ENCODE results near the gene CACNA1E. TPM values are rescaled to one million over a fixed set of nuclear protein-coding genes. Genes with fewer than 3 reads are reported as not detected.

The CACNA1E gene
- total RNA-seq, 1 donor from 2014 or later: 2.1 TPM

GRCh38 chr1:181490276-181490675 lies 7.0 kb downstream of the CACNA1E start:
- no peak for TF ChIP-seq CTCF (conservative IDR thresholded peaks at IDR 0.05)
- Mint-ChIP-seq H3K27ac (no peak overlapping the region), H3K4me3 (no peak overlapping the region), H3K4me1 (ENCODE audit: unreplicated experiment) (peaks cover 5% of the 10 kb centered on the region), H3K36me3 (no peaks in the 10 kb centered on the region), H3K9me3 (no peaks in the 10 kb centered on the region), H3K27me3 (peaks cover 83% of the 10 kb centered on the region)
- no peak for DNase-seq (ENCODE audit: extremely low spot score, unreplicated experiment)

- Mint-ChIP-seq H3K4me1 (ENCODE audit: unreplicated experiment) (no peaks in the 10 kb centered on the region), H3K9me3 (no peaks in the 10 kb centered on the region), H3K27ac (no peak overlapping the region), H3K27me3 (peaks cover 77% of the 10 kb centered on the region), H3K36me3 (no peaks in the 10 kb centered on the region), H3K4me3 (no peak overlapping the region)
- TF ChIP-seq CTCF (conservative IDR thresholded peaks at IDR 0.05): no peak
- no peak for DNase-seq (ENCODE audit: extremely low spot score, unreplicated experiment)
Observed at GRCh38 chr1:181490740-181491712, 7.7 kb downstream of the CACNA1E start.

- H3K36me3 Mint-ChIP-seq: no peaks in the 10 kb centered on the region
- H3K4me3 Mint-ChIP-seq: no peak overlapping the region
- H3K27ac Mint-ChIP-seq: no peak overlapping the region
- peaks cover 75% of the 10 kb centered on the region for H3K27me3 Mint-ChIP-seq
- H3K4me1 Mint-ChIP-seq (ENCODE audit: unreplicated experiment): no peaks in the 10 kb centered on the region
- H3K9me3 Mint-ChIP-seq: no peaks in the 10 kb centered on the region
- DNase-seq (ENCODE audit: extremely low spot score, unreplicated experiment): no peak
- no peak for TF ChIP-seq CTCF (conservative IDR thresholded peaks at IDR 0.05)
Observed at GRCh38 chr1:181493166-181493565, 9.8 kb downstream of the CACNA1E start.

GRCh38 chr1:181493885-181494284 lies 10.6 kb downstream of the CACNA1E start:
- H3K36me3 Mint-ChIP-seq: no peaks in the 10 kb centered on the region
- no peaks in the 10 kb centered on the region for H3K9me3 Mint-ChIP-seq
- no peak overlapping the region for H3K27ac Mint-ChIP-seq
- no peaks in the 10 kb centered on the region for H3K4me1 Mint-ChIP-seq (ENCODE audit: unreplicated experiment)
- no peak for TF ChIP-seq CTCF (conservative IDR thresholded peaks at IDR 0.05)
- no peak overlapping the region for H3K4me3 Mint-ChIP-seq
- H3K27me3 Mint-ChIP-seq: peaks cover 75% of the 10 kb centered on the region
- DNase-seq (ENCODE audit: extremely low spot score, unreplicated experiment): no peak

GRCh38 chr1:181496759-181497158 lies 13.4 kb downstream of the CACNA1E start:
- no peak for DNase-seq (ENCODE audit: extremely low spot score, unreplicated experiment)
- H3K4me3 Mint-ChIP-seq: no peak overlapping the region
- H3K4me1 Mint-ChIP-seq (ENCODE audit: unreplicated experiment): peaks cover 5% of the 10 kb centered on the region
- no peaks in the 10 kb centered on the region for H3K36me3 Mint-ChIP-seq
- TF ChIP-seq CTCF (conservative IDR thresholded peaks at IDR 0.05): no peak
- H3K27me3 Mint-ChIP-seq: peaks cover 69% of the 10 kb centered on the region
- H3K27ac Mint-ChIP-seq: no peak overlapping the region
- H3K9me3 Mint-ChIP-seq: no peaks in the 10 kb centered on the region
